Nephron (organoid): ENCODE data around the gene CFAP251.
A peak's percentile ranks its signal among the peaks of the same experiment; 100 is the strongest.
"Not testable (repeated sequence)": the region's sequence is repeated elsewhere in the genome, so short reads cannot be mapped to it uniquely, and the experiment has no call there.

Source experiments
- H3K27ac Mint-ChIP-seq, 3 experiments: 2 replicates each; pipeline ENCODE4 v1.8.0; 2020; ENCODE audit warnings: mixed read lengths in 3 of 3, mild to moderate bottlenecking in 2 of 3, moderate library complexity in 1 of 3
- H3K27me3 Mint-ChIP-seq: 2 replicates; pipeline ENCODE4 v1.8.0; 2021; ENCODE audit warnings: low read depth, mild to moderate bottlenecking, moderate library complexity, mixed read lengths
- H3K36me3 Mint-ChIP-seq: 2 replicates; pipeline ENCODE4 v1.8.0; 2020; ENCODE audit warnings: low read depth, mixed read lengths
- H3K4me1 Mint-ChIP-seq: 2 replicates; pipeline ENCODE4 v1.8.0; 2020; ENCODE audit warnings: mixed read lengths
- H3K4me3 Mint-ChIP-seq, 3 experiments: 2 replicates each; pipeline ENCODE4 v1.8.0; 2020; ENCODE audit warnings: mild to moderate bottlenecking in 3 of 3, mixed read lengths in 3 of 3, moderate library complexity in 2 of 3
- H3K9me3 Mint-ChIP-seq: 2 replicates; pipeline ENCODE4 v1.8.0; 2020; ENCODE audit warnings: mixed read lengths
- CTCF ChIP-seq, 3 experiments: fragments of 200-600 bp; sonication (generic); IDR thresholded peaks; one replicate each; pipeline ENCODE4 v1.5.0; 2021; ENCODE audit warnings: antibody characterized with exemption in 3 of 3; ENCODE audit not compliant: unreplicated experiment in 3 of 3

The CFAP251 gene

GRCh38 chr12:121874071-121874470, 44.3 kb upstream of the CFAP251 start:
- Mint-ChIP-seq H3K27me3 (no peaks in the 10 kb centered on the region), H3K4me3 (no peak overlapping the region), H3K9me3 (no peaks in the 10 kb centered on the region), H3K4me1 (peaks cover 8% of the 10 kb centered on the region), H3K36me3 (no peaks in the 10 kb centered on the region), H3K27ac (peak overlapping the region in 1 of 3 experiments; percentile 80)
- TF ChIP-seq CTCF (IDR thresholded peaks at IDR 0.05; ENCODE audit: unreplicated experiment in 3 of 3), result no peak

GRCh38 chr12:121875582-121875981, 42.8 kb upstream of the CFAP251 start:
- Mint-ChIP-seq H3K27ac (no peak overlapping the region), H3K4me3 (no peak overlapping the region), H3K36me3 (no peaks in the 10 kb centered on the region), H3K9me3 (no peaks in the 10 kb centered on the region), H3K27me3 (no peaks in the 10 kb centered on the region), H3K4me1 (peaks cover 8% of the 10 kb centered on the region)
- no peak for TF ChIP-seq CTCF (IDR thresholded peaks at IDR 0.05; ENCODE audit: unreplicated experiment in 3 of 3)

GRCh38 chr12:121876080-121876447, 42.3 kb upstream of the CFAP251 start:
- not testable (repeated sequence) for H3K9me3 Mint-ChIP-seq, H3K27me3 Mint-ChIP-seq, H3K4me1 Mint-ChIP-seq, H3K4me3 Mint-ChIP-seq, H3K36me3 Mint-ChIP-seq, H3K27ac Mint-ChIP-seq

GRCh38 chr12:121883315-121883660, 35.1 kb upstream of the CFAP251 start:
- H3K27me3 Mint-ChIP-seq, result peaks cover 9% of the 10 kb centered on the region
- H3K27ac Mint-ChIP-seq, result no peak overlapping the region
- no peak for TF ChIP-seq CTCF (IDR thresholded peaks at IDR 0.05; ENCODE audit: unreplicated experiment in 3 of 3)
- no peak overlapping the region for H3K4me3 Mint-ChIP-seq
- H3K4me1 Mint-ChIP-seq, result peaks cover 2% of the 10 kb centered on the region
- no peaks in the 10 kb centered on the region for H3K9me3 Mint-ChIP-seq
- H3K36me3 Mint-ChIP-seq, result no peaks in the 10 kb centered on the region

- not testable (repeated sequence) for H3K36me3 Mint-ChIP-seq, H3K4me3 Mint-ChIP-seq, H3K27me3 Mint-ChIP-seq, H3K9me3 Mint-ChIP-seq, H3K27ac Mint-ChIP-seq
- peaks cover 18% of the 10 kb centered on the region for H3K4me1 Mint-ChIP-seq
Measured at GRCh38 chr12:121885129-121885528, 33.3 kb upstream of the CFAP251 start.

GRCh38 chr12:121888083-121888477, 30.3 kb upstream of the CFAP251 start:
- H3K36me3 Mint-ChIP-seq, result peaks cover 7% of the 10 kb centered on the region
- H3K27me3 Mint-ChIP-seq, result peaks cover 9% of the 10 kb centered on the region
- H3K27ac Mint-ChIP-seq, result peak overlapping the region; percentile 96 to 99 (median 97)

More at GRCh38 chr12:121888083-121888477, 30.3 kb upstream of the CFAP251 start:
- Mint-ChIP-seq H3K4me3 (peak overlapping the region; percentile 96 to 100 (median 100)), H3K4me1 (peaks cover 22% of the 10 kb centered on the region), H3K9me3 (no peaks in the 10 kb centered on the region)
- TF ChIP-seq CTCF (IDR thresholded peaks at IDR 0.05; ENCODE audit: unreplicated experiment in 3 of 3), result no peak
